ENCODE results near the gene VCL.

Gene VCL

DNA sequence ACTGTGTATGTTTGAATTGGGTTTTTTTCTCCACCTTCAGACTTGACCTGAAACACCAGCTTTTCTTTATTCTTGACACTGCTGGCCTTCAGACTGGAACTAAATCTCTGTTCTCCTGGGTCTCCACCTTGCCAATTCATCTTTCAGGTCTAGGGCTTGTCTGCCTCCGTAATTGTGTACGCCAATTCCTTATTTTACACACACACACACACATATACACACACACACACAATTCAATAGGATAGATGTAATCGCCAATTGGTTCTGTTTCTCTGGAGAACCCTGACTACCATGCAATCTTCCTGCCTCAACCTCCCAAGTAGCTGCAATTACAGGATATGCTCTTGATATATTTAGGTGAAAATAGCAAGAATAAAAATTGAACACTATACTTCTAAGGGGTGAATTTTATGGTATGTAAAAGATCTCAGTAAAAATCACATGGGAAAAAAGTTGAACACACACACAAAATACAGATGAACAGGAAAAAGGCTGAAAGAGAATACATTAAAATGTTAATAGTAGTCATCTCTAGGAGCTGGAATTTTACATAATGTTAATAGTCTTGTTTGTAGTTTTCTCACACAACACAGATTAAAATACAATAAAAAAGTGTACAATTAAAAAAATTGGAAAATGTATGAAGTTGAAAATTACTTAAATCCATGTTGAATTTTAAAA, 6.6 kb upstream of the VCL start:
- Mint-ChIP-seq H3K36me3 (ENCODE audit: low read depth) (no peaks in the 10 kb centered on the region), H3K27ac (no peak overlapping the region), H3K4me3 (no peak overlapping the region), H3K9me3 (no peaks in the 10 kb centered on the region), H3K4me1 (peaks cover 5% of the 10 kb centered on the region), H3K27me3 (ENCODE audit: low read depth) (no peaks in the 10 kb centered on the region)
- TF ChIP-seq, protein P1, sequence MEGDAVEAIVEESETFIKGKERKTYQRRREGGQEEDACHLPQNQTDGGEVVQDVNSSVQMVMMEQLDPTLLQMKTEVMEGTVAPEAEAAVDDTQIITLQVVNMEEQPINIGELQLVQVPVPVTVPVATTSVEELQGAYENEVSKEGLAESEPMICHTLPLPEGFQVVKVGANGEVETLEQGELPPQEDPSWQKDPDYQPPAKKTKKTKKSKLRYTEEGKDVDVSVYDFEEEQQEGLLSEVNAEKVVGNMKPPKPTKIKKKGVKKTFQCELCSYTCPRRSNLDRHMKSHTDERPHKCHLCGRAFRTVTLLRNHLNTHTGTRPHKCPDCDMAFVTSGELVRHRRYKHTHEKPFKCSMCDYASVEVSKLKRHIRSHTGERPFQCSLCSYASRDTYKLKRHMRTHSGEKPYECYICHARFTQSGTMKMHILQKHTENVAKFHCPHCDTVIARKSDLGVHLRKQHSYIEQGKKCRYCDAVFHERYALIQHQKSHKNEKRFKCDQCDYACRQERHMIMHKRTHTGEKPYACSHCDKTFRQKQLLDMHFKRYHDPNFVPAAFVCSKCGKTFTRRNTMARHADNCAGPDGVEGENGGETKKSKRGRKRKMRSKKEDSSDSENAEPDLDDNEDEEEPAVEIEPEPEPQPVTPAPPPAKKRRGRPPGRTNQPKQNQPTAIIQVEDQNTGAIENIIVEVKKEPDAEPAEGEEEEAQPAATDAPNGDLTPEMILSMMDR (IDR thresholded peaks at IDR 0.05; ENCODE audit: unreplicated experiment in 3 of 3), result no peak

DNA sequence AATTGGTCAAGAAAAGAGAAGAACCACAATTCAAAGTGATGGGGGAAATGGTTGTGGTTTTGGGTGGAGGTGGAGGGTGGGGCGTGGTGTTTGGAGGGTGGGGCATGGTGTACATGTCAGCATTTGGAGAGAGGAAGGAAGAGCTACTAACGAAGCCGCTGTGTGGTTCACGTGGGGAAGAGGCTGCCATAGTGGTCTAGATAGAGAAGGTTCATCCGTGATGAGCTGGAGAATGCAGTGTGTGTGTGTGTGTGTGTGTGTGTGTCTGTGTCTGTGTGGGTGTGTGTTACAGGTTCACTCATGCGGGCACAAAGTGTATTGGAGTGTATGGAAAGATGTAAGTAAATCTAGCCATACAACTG, 6.1 kb upstream of the VCL start:
- no peaks in the 10 kb centered on the region for H3K36me3 Mint-ChIP-seq (ENCODE audit: low read depth)
- peaks cover 5% of the 10 kb centered on the region for H3K4me1 Mint-ChIP-seq
- TF ChIP-seq, protein P1 (IDR thresholded peaks at IDR 0.05; ENCODE audit: unreplicated experiment in 3 of 3), result no peak
- H3K27ac Mint-ChIP-seq, result no peak overlapping the region
- no peak overlapping the region for H3K4me3 Mint-ChIP-seq
- no peaks in the 10 kb centered on the region for H3K9me3 Mint-ChIP-seq
- H3K27me3 Mint-ChIP-seq (ENCODE audit: low read depth), result no peaks in the 10 kb centered on the region

DNA sequence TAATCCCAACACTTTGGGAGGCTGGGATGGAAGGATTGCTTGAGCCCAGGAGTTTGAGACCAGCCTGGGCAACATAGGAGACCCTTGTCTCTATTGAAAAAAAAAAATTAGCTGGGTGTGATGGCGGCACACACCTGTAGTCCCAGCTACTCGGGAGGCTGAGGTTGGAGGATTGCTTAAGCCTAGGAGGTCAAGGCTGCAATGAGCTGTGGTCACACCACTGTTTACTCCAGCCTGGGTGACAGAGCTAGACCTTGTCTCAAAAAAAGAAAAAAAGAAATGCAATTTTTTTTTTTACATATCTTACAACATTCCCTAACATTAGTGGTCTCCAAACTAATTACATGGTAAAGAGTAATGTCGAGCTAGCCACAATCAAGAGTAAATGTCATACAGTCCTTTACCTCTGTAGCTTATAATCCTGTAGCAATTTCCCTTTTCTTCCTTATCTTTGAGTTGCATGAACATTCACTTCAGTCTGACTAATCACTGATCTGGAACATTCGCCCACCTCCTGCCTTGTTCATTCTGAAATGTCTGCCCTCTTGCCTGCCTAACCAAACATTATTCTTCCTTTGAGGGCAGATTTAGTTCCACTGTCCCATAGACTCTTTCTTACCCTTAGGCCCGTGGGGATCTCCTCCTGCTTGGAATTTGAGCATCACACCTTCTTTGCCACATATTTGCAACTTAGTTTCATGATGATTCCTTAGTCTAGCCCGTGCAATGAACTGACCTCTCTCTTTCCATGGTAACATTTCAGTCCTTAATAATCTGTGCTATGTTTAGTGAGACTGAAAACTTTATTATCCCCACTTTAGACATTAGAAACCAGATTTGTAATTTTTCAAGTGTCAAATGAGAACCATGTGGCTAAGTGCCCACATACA, 4.8 kb upstream of the VCL start:
- peak overlapping the region in 1 of 3 experiments; percentile 8 for H3K27ac Mint-ChIP-seq
- peaks cover 5% of the 10 kb centered on the region for H3K4me1 Mint-ChIP-seq
- peak overlapping the region in 1 of 3 experiments; percentile 18 for H3K4me3 Mint-ChIP-seq
- TF ChIP-seq, protein P1 (IDR thresholded peaks at IDR 0.05; ENCODE audit: unreplicated experiment in 3 of 3), result no peak
- no peaks in the 10 kb centered on the region for H3K9me3 Mint-ChIP-seq
- H3K27me3 Mint-ChIP-seq (ENCODE audit: low read depth), result no peaks in the 10 kb centered on the region
- no peaks in the 10 kb centered on the region for H3K36me3 Mint-ChIP-seq (ENCODE audit: low read depth)

DNA sequence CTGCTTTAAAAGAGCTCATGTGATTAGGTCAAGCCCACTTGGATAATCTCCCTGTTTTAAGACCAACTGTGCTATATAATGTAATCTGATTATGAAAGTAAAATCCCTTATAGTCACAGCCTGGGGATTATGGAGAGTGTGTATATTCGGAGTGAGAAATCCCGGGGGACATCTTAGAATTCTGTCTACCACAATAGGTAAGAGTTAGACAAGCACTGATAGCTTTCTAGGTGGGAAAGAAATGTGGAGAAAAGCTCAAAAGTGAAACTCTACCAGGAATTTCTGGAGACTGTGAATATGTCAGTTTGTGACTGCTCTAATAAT, 2.9 kb upstream of the VCL start:
- Mint-ChIP-seq H3K27me3 (ENCODE audit: low read depth) (no peaks in the 10 kb centered on the region), H3K4me3 (peak overlapping the region in 1 of 3 experiments; percentile 62), H3K36me3 (ENCODE audit: low read depth) (no peaks in the 10 kb centered on the region), H3K4me1 (peaks cover 11% of the 10 kb centered on the region), H3K9me3 (no peaks in the 10 kb centered on the region), H3K27ac (peak overlapping the region in 2 of 3 experiments; percentile 6 to 68)
- TF ChIP-seq, protein P1 (IDR thresholded peaks at IDR 0.05; ENCODE audit: unreplicated experiment in 3 of 3), result no peak

DNA sequence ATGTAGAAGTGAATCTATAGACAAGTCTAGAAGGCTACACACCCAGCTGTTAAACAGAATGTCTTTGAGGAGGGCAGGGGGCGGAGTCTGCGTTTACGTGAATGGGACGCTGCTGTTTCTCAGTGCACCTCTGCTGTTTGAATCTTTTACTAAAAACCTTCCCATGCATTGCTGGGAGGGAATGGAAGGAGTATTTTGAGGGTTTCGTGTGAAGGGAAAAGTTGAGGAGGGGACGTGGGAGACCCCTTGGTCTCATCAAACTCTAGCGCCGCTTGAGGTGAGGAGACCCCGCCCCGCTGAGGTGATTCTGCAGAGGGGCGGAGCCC, 492 bp upstream of the VCL start:
- peak overlapping the region; percentile 67 to 90 (median 86) for H3K27ac Mint-ChIP-seq
- peak overlapping the region; percentile 98 to 100 (median 99) for H3K4me3 Mint-ChIP-seq
- H3K9me3 Mint-ChIP-seq, result no peaks in the 10 kb centered on the region
- H3K4me1 Mint-ChIP-seq, result peaks cover 30% of the 10 kb centered on the region
- H3K36me3 Mint-ChIP-seq (ENCODE audit: low read depth), result peaks cover 7% of the 10 kb centered on the region
- no peaks in the 10 kb centered on the region for H3K27me3 Mint-ChIP-seq (ENCODE audit: low read depth)
- TF ChIP-seq, protein P1 (IDR thresholded peaks at IDR 0.05; ENCODE audit: unreplicated experiment in 3 of 3), result no peak

DNA sequence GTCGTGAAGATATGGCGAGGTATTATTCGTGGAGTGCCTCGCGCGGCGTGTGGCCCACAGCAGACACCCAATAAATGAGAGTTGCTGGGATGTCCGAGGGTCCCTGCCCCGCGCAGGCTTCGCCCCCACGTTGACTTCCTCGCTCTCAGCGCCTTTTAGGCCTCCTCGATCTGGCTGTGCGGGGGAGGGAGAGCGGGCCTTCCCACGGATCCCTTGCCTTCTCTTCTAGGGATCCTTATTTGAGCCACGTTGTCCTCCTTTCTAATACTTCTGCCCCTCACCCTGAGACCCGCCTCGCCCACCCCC, 660 bp downstream of the VCL start:
- TF ChIP-seq, protein P1 (IDR thresholded peaks at IDR 0.05; ENCODE audit: unreplicated experiment in 3 of 3), result no peak
- Mint-ChIP-seq H3K27me3 (ENCODE audit: low read depth) (no peaks in the 10 kb centered on the region), H3K27ac (peak overlapping the region; percentile 92 to 99 (median 97)), H3K4me3 (peak overlapping the region; percentile 97 to 100 (median 98)), H3K9me3 (no peaks in the 10 kb centered on the region), H3K36me3 (ENCODE audit: low read depth) (peaks cover 11% of the 10 kb centered on the region), H3K4me1 (peaks cover 37% of the 10 kb centered on the region)
